Stomach (tissue), 4 donors: Measurements from ENCODE around the gene C1orf50.

Experiments
- CTCF ChIP-seq, 7 experiments: fragments of 450-650 bp in 4 of 7; fragments of 200-600 bp in 3 of 7; sonication (generic) in 3 of 7; IDR thresholded peaks; one replicate each; pipeline ENCODE4 v1.5.1; 2016 to 2019; ENCODE audit warnings: antibody characterized with exemption in 7 of 7, control low read depth in 2 of 7, mild to moderate bottlenecking in 1 of 7
- POLR2A ChIP-seq, 4 donors: fragments of 450-650 bp; IDR thresholded peaks; one replicate each; pipeline ENCODE4 v1.6.1; 2016; ENCODE audit warnings: antibody characterized with exemption in 4 of 4, control low read depth in 2 of 4, mild to moderate bottlenecking in 1 of 4, moderate library complexity in 1 of 4
- POLR2AphosphoS5 ChIP-seq, 3 donors: sonication (generic); formaldehyde crosslinking; IDR thresholded peaks; one replicate each; pipeline ENCODE4 v1.6.1; 2016; ENCODE audit warnings: antibody characterized with exemption in 3 of 3

- no peak for TF ChIP-seq CTCF (IDR thresholded peaks at IDR 0.05)
- TF ChIP-seq POLR2A (IDR thresholded peaks at IDR 0.05) = no peak
- no peak for TF ChIP-seq POLR2AphosphoS5 (IDR thresholded peaks at IDR 0.05)
Measured at GRCh38 chr1:42820813-42821212, 53.8 kb downstream of the C1orf50 start.
